GM18519 (cell line): Measurements from ENCODE around the gene RSL1D1.

ENCODE experiments used
- ATAC-seq: cut with Tn5 transposase; IDR thresholded peaks from one replicate; pipeline ENCODE4 v1.9.1; 2021; ENCODE audit warnings: mild to moderate bottlenecking, moderate library complexity; ENCODE audit not compliant: unreplicated experiment, low FRiP score

RSL1D1 gene

GRCh38 chr16:11851294-11852091, at the start of gene RSL1D1:
RSL1D1 (minus strand) TSS chr16:11851542; CDS start chr16:11851512, 30 bp downstream.
- ATAC-seq, result peak; percentile 66

- no peak for ATAC-seq
These were observed 49.7 kb upstream of the RSL1D1 start for GRCh38 chr16:11901091-11901490.

- no peak for ATAC-seq
These were observed 45.3 kb upstream of the RSL1D1 start for GRCh38 chr16:11896486-11897176.

- ATAC-seq, result no peak
These were observed 42.2 kb upstream of the RSL1D1 start for GRCh38 chr16:11893571-11893970.

- no peak for ATAC-seq
These were observed 41.4 kb upstream of the RSL1D1 start for GRCh38 chr16:11892761-11893160.

- no peak for ATAC-seq
These were observed 39.1 kb upstream of the RSL1D1 start for GRCh38 chr16:11890231-11890965.

GRCh38 chr16:11886881-11887280, 35.5 kb upstream of the RSL1D1 start:
- no peak for ATAC-seq

- ATAC-seq, result no peak
These were observed 32.7 kb upstream of the RSL1D1 start for GRCh38 chr16:11884035-11884434.

GRCh38 chr16:11880007-11880406, 28.7 kb upstream of the RSL1D1 start:
- ATAC-seq, result no peak

- ATAC-seq, result no peak
These were observed 26.0 kb upstream of the RSL1D1 start for GRCh38 chr16:11877374-11877773.

- no peak for ATAC-seq
These were observed 25.0 kb upstream of the RSL1D1 start for GRCh38 chr16:11876306-11876705.

- ATAC-seq, result no peak
These were observed 24.4 kb upstream of the RSL1D1 start for GRCh38 chr16:11875721-11876120.

- no peak for ATAC-seq
These were observed 19.9 kb upstream of the RSL1D1 start for GRCh38 chr16:11871193-11871592.

GRCh38 chr16:11870399-11870798, 19.1 kb upstream of the RSL1D1 start:
- ATAC-seq, result no peak

GRCh38 chr16:11869353-11870228, 18.2 kb upstream of the RSL1D1 start:
- ATAC-seq, result no peak

- no peak for ATAC-seq
These were observed 17.2 kb upstream of the RSL1D1 start for GRCh38 chr16:11868412-11868980.

GRCh38 chr16:11862489-11862888, 11.1 kb upstream of the RSL1D1 start:
- no peak for ATAC-seq

- no peak for ATAC-seq
These were observed 5.8 kb upstream of the RSL1D1 start for GRCh38 chr16:11857161-11857560.

- ATAC-seq, result no peak
These were observed 909 bp upstream of the RSL1D1 start for GRCh38 chr16:11852092-11852809.
